GM19193 (cell line): Measurements from ENCODE around the gene STUB1.
A peak's percentile ranks its signal among the peaks of the same experiment; 100 is the strongest.

Experiments used
- POLR2A ChIP-seq: IDR thresholded peaks from 4 replicates; pipeline ENCODE4 v1.6.1; 2011; ENCODE audit not compliant: insufficient read depth, insufficient read length; ENCODE audit errors: extremely low read depth

The STUB1 gene

DNA sequence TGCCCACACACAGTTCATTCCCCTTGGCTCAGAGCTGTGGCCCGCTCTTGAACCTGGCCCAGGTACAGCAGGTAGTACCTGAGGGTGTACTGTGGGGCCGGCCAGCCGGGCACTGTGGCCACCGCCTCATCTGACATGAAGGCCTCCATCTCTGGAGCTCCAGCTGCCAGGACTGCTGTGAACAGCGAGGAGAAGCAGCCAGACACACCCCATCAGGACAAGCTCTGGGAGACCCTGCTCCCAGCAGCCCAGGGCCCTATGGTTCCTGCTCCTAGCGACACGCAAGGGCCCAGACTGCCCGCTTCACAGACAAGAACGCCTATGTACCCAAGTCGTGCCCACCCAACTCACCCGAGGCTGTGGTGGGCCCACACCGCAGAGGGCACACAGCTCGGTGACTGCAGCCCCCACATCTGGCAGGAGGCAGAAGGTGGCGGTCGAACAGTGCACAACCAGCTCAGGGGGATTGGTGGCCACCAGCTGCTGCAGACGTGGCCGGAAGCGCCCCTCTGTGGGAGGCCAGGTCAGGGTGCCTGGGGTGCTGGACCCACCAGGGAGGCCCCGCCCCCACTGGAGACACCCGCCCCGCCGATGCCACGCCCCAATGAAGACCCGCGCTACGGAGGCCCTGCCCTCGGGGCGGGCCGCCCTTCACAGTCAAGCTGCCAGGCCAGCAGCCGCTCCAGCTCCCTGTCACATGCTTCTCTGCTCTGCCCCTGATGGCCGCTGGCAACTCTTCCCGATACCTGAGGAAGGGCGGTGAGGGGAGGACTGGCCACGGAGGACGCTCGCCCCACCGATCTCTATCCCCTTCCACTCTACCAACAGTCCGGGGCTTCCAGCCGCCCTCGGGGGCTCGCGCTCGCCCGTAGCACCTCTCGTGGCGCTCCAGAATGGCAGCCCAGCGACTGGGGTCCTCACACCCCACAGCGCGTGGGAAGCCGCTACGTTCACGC lies 1.1 kb upstream of the STUB1 start:
- TF ChIP-seq POLR2A = peak; percentile 13

DNA sequence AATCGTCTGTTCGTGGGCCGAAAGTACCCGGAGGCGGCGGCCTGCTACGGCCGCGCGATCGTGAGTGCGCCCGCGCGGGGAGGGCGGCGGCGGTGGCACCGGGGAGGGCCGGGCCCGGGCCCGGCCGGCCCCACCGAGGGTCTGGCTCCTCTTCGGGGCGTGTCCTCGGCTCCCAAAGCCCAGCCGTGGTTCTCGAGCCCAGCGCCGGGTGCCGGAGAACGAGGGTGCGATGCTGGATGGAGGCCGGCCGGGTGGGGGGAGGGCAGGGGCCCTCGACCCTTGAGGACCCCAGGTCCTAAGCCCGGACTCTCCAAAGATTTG lies 375 bp downstream of the STUB1 start:
- TF ChIP-seq POLR2A = no peak

DNA sequence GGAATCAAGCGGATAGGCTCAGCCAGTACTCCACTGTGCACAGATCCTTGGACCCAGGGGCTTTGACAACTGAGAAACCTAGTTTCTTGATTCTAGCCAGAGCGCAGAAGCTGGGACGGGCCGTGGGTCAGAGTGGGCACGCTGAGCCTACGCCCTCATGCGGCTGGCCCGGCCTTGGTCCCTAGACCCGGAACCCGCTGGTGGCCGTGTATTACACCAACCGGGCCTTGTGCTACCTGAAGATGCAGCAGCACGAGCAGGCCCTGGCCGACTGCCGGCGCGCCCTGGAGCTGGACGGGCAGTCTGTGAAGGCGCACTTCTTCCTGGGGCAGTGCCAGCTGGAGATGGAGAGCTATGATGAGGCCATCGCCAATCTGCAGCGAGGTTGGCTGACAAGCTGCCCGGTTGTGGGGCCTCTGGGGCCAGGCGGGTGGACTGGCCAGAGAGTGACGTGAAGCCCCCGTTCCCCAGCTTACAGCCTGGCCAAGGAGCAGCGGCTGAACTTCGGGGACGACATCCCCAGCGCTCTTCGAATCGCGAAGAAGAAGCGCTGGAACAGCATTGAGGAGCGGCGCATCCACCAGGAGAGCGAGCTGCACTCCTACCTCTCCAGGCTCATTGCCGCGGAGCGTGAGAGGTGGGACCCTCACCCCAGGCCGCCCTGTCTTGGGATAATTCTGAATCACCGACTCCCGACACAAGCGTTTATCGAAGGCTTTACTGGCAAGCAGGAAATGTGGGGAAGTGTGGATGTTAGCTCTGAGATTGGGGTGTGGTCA lies 946 bp downstream of the STUB1 start:
- TF ChIP-seq POLR2A = no peak

DNA sequence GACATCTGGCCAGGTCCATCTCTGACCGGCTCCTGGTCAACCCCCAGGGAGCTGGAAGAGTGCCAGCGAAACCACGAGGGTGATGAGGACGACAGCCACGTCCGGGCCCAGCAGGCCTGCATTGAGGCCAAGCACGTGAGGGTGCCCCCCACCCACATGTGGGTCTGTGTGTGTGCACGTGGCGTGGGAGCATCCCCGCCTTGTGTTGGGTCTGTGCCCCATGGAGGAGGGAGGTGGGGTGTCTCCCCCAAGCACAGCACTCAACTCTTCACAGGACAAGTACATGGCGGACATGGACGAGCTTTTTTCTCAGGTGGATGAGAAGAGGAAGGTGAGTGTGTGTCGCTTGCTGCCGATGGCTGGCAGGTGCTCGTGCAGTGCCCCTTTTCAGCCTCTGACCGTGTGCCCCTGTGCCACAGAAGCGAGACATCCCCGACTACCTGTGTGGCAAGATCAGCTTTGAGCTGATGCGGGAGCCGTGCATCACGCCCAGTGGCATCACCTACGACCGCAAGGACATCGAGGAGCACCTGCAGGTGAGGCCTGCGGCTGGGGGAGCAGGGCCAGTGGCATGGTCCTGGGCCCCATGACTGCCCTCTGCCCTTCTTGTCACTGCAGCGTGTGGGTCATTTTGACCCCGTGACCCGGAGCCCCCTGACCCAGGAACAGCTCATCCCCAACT lies 1.7 kb downstream of the STUB1 start:
- no peak for TF ChIP-seq POLR2A

DNA sequence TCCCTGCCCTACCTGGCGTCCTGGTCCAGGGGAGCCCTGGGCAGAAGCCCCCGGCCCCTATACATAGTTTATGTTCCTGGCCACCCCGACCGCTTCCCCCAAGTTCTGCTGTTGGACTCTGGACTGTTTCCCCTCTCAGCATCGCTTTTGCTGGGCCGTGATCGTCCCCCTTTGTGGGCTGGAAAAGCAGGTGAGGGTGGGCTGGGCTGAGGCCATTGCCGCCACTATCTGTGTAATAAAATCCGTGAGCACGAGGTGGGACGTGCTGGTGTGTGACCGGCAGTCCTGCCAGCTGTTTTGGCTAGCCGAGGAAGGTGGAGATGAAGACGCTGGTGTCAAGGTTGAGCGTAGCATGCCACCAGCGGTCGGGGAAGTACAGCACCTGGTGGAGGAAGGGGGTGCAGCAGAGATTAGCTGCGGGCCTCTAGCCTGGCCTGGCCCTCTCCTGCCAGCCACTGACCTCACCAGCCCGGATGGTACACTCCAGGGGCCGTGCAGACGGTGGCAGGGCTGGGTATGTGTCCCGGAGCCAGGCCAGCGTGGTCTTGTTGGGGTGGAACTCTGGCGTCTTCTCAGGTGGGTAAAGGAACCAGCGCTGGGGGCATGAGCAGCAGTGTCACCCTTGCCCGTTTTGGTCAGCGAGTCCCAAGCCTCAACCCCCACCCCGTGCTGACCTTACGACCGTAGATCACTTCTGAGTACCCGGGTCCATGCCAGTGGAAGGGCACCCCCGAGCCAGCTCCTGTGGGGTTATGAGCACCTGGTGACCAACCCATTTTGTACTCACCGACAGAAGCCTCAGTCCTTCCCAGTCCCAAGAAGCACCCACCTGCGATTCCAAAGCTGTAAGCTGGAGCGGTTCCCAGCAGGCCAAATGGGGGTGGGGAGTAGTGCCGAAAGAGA lies 2.5 kb downstream of the STUB1 start:
- no peak for TF ChIP-seq POLR2A

DNA sequence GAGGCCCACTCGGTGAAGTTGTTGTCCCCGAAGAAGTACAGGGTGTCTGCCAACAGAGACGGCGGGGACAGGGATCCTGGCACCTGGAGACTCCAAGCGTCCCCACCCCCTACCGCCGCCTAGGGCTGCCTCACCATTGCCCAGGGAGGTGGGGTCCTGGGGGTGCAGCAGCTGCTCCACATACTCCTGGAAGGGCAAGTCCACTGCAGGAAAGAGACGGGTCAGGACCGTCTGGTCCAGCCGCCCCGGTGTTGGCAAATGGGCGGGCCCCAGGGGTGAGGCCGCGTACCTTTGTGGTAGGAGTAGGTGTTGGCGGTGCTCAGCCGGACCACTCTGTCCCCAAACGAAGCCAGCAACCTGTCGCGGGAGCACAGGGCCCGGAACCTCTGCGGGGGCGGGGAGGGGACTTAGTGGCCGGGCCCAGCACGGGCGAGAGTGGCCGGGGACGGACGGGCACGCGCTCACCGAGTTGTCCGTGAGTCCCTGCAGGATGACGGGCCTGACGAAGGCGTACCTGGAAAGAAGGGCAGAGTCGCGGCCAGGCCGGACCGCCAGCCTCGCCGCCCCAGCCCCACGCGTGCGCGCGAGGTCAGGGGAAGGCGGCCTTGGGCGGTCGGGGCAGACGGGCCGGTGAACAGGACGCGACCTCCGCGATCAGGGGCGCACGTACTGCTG lies 3.3 kb downstream of the STUB1 start:
- TF ChIP-seq POLR2A = no peak

- peak; percentile 91 for TF ChIP-seq POLR2A
These were observed 4.0 kb downstream of the STUB1 start, which contains the start of gene JMJD8 for GRCh38 chr16:684071-684794. TSS of gene JMJD8 (minus strand) at chr16:684334. CDS start at chr16:684319, 15 bp downstream.

DNA sequence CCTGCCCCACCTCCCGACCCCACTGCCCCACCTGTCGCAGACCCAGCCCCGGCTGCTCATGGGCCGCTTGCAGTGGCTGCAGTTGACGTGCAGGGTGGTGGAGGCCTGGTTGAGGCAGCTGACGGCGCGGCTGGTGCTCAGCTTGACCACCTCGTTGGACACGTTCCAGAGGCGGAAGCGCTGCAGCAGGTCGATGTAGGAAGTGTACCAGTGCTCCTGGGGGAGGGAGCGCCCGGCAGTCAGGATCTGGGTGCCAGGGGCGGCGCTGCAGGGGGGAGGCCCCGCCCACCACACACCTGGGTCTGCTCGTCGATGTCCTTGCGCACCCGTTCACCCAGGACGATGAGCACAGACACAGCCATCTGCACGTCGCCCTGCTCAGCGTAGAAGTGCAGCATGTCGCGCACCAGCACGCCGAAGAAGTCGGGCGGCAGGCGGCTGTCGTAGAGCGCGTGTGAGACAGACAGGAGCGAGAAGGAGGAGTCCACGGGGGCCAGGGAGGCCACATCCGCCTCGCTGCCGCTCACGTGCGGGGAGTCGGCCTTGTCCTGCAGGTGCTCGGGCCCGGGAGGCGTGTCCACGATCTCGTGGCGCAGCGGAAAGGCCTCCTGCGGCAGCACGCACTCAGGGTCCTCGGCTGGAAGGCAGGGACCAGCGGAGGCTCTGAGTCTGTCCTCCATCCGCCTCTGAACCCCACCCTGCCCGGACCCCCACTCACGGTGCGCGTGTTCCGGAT lies 4.9 kb downstream of the STUB1 start:
- TF ChIP-seq POLR2A = no peak

- TF ChIP-seq POLR2A = no peak
These were observed 5.8 kb downstream of the STUB1 start for GRCh38 chr16:685967-686366.

DNA sequence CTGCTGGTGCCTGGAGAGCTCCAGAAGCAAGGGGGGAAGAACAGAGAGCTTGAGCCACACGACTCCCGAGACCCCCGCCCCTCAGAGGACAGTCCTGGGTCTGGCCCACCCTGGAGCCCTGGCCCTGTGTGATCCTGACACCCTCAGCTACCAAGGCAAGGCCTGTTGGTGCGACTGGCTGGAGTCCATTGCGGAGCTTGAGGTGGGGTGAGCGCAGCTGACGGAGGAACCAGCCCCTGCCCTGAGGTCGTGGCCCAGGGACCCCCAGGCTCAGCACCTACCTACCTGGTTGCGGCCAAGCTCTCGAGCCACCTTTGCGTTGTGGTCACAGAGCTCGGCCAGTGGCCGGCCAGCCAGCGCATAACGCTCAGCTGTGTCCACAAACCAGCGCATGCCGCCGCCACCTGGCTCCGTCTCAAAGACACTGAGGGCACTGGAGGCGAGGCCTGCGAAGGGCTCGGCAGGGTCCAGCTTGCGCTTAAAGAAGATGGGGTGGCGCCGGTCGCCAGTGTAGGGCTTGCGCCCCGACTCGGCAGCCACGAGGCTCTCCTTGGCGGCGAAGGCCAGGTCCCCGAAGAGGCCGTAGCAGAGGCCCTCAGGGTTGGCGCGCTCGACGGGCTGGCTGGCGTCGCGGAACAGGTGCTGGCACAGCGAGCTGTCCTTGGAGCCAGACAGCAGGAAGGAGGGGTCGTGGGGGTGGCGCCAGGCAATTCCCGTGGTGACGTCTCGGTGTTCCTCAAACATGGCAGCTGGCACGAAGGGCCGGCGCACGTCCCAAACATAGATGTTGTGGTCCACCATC lies 6.5 kb downstream of the STUB1 start:
- no peak for TF ChIP-seq POLR2A

DNA sequence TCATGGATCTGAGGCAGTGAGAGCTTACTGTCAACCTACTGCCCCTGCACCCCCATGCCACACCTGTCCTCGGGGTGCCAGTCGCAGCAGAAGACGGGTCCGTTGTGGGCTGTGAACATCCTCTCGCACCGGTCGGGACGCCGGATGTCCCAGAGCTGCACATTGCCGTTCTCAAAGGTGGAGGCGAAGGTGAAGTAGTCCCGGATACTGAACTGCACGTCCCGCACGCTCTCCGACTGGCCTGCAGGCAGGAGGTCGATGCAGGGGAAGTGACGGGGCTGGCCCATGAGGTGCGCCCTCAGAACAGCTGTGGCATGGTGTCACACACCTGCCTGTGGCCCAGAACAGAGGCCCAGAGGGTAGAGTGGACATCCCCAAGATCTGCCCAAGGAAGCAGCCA lies 7.3 kb downstream of the STUB1 start:
- no peak for TF ChIP-seq POLR2A
